ENCODE results near the gene TFB1M. TPM values are rescaled to one million over a fixed set of nuclear protein-coding genes. Genes with fewer than 3 reads are reported as not detected.

Gene TFB1M
- total RNA-seq, 2 donors from 2014 or later, result 38.8 to 43.0 TPM

GRCh38 chr6:155248008-155249001, 66.0 kb downstream of the TFB1M start:
- peak overlapping the region; percentile 44 for H3K27ac ChIP-seq (ENCODE audit: low read depth, low read length)
- peaks cover 37% of the 10 kb centered on the region for H3K36me3 Mint-ChIP-seq (ENCODE audit: low read depth)
- no peak overlapping the region for H3K27ac Mint-ChIP-seq

DNA sequence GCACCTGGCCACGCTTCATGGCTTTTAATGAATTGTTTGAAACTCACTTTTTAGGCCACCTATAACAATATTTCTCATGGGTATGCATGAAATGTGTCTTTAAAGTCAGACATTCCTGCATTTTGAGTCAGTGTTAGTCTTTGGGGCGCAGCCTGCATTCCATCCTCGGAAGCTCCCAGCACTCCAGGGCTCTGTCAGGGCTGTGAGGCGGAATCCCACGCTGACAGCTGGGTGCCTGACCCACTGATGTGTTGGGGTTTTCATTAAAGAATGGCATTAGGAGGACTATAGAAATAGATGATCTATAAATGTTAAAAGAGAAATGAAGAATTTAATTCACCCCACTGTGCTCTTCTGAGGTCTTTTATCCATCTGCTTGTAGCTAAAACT, 66.7 kb downstream of the TFB1M start:
- WGBS, 2 experiments (ENCODE audit: insufficient coverage in 1 of 2, insufficient read length in 1 of 2), result 90 to 96% methylated on average over 3 to 5 of the region's 5 CpGs
- peak; percentile 63 for DNase-seq
- H3K4me3 ChIP-seq (ENCODE audit: low read length), result no peak overlapping the region
- TF ChIP-seq, protein P1, sequence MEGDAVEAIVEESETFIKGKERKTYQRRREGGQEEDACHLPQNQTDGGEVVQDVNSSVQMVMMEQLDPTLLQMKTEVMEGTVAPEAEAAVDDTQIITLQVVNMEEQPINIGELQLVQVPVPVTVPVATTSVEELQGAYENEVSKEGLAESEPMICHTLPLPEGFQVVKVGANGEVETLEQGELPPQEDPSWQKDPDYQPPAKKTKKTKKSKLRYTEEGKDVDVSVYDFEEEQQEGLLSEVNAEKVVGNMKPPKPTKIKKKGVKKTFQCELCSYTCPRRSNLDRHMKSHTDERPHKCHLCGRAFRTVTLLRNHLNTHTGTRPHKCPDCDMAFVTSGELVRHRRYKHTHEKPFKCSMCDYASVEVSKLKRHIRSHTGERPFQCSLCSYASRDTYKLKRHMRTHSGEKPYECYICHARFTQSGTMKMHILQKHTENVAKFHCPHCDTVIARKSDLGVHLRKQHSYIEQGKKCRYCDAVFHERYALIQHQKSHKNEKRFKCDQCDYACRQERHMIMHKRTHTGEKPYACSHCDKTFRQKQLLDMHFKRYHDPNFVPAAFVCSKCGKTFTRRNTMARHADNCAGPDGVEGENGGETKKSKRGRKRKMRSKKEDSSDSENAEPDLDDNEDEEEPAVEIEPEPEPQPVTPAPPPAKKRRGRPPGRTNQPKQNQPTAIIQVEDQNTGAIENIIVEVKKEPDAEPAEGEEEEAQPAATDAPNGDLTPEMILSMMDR (conservative IDR thresholded peaks at IDR 0.05), result no peak
- Mint-ChIP-seq H3K27me3 (ENCODE audit: insufficient read depth) (no peaks in the 10 kb centered on the region), H3K9me3 (no peaks in the 10 kb centered on the region), H3K27ac (no peak overlapping the region), H3K4me1 (no peaks in the 10 kb centered on the region), H3K36me3 (ENCODE audit: low read depth) (peaks cover 33% of the 10 kb centered on the region), H3K4me3 (no peak overlapping the region)
- H3K4me1 ChIP-seq (ENCODE audit: control insufficient read depth, insufficient read depth, low read length), result no peaks in the 10 kb centered on the region
- H3K36me3 ChIP-seq (ENCODE audit: control insufficient read depth, insufficient read depth, low read length), result peaks cover 55% of the 10 kb centered on the region
- no peak overlapping the region for H3K9ac ChIP-seq (ENCODE audit: extremely low read depth, low read length, poor library complexity, severe bottlenecking)
- peak overlapping the region; percentile 44 for H3K27ac ChIP-seq (ENCODE audit: low read depth, low read length)
- no peaks in the 10 kb centered on the region for H3K9me3 ChIP-seq (ENCODE audit: control insufficient read depth, low read length)
- H3K27me3 ChIP-seq (ENCODE audit: control insufficient read depth, insufficient read depth, low read length, poor library complexity, severe bottlenecking), result no peaks in the 10 kb centered on the region

More at GRCh38 chr6:155248008-155249001, 66.0 kb downstream of the TFB1M start:
- H3K27me3 Mint-ChIP-seq (ENCODE audit: insufficient read depth), result no peaks in the 10 kb centered on the region
- no peaks in the 10 kb centered on the region for H3K4me1 Mint-ChIP-seq
- TF ChIP-seq, protein P1 (conservative IDR thresholded peaks at IDR 0.05), result peak; percentile 87
- peaks cover 62% of the 10 kb centered on the region for H3K36me3 ChIP-seq (ENCODE audit: control insufficient read depth, insufficient read depth, low read length)
- DNase-seq, result peak; percentile 82
- no peaks in the 10 kb centered on the region for H3K9me3 Mint-ChIP-seq
- H3K4me1 ChIP-seq (ENCODE audit: control insufficient read depth, insufficient read depth, low read length), result no peaks in the 10 kb centered on the region
- no peaks in the 10 kb centered on the region for H3K9me3 ChIP-seq (ENCODE audit: control insufficient read depth, low read length)
- no peaks in the 10 kb centered on the region for H3K27me3 ChIP-seq (ENCODE audit: control insufficient read depth, insufficient read depth, low read length, poor library complexity, severe bottlenecking)
- no peak overlapping the region for H3K4me3 ChIP-seq (ENCODE audit: low read length)
- 89% methylated on average over 21 to 29 of the region's 30 CpGs for WGBS, 2 experiments (ENCODE audit: insufficient coverage in 1 of 2, insufficient read length in 1 of 2)
- H3K4me3 Mint-ChIP-seq, result no peak overlapping the region
- no peak overlapping the region for H3K9ac ChIP-seq (ENCODE audit: extremely low read depth, low read length, poor library complexity, severe bottlenecking)

DNA sequence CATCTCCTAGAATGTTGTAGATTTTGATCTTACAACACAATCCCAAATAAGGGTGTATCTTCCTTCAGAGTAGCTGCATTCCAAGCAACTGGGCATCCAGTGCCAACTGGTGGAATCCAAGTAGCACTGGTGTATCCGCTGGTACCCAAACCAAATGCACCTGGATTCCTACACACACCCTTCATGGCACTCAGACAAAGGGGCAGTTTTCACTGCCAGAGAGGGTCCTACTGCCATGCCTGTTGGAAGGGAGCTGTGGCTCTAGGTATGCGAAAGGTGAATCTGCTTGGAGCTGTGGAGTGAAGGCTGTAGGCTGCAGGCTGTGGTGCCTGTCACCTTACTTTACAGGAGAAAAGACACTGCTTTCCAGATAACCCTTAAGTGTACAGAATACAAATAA, 67.5 kb downstream of the TFB1M start:
- Mint-ChIP-seq H3K36me3 (ENCODE audit: low read depth) (peaks cover 31% of the 10 kb centered on the region), H3K4me3 (no peak overlapping the region), H3K9me3 (no peaks in the 10 kb centered on the region), H3K4me1 (no peaks in the 10 kb centered on the region), H3K27me3 (ENCODE audit: insufficient read depth) (no peaks in the 10 kb centered on the region), H3K27ac (no peak overlapping the region)
- Histone ChIP-seq H3K4me1 (ENCODE audit: control insufficient read depth, insufficient read depth, low read length) (no peaks in the 10 kb centered on the region), H3K36me3 (ENCODE audit: control insufficient read depth, insufficient read depth, low read length) (peaks cover 48% of the 10 kb centered on the region), H3K4me3 (ENCODE audit: low read length) (no peak overlapping the region), H3K27me3 (ENCODE audit: control insufficient read depth, insufficient read depth, low read length, poor library complexity, severe bottlenecking) (no peaks in the 10 kb centered on the region), H3K9ac (ENCODE audit: extremely low read depth, low read length, poor library complexity, severe bottlenecking) (no peak overlapping the region), H3K9me3 (ENCODE audit: control insufficient read depth, low read length) (no peaks in the 10 kb centered on the region), H3K27ac (ENCODE audit: low read depth, low read length) (no peak overlapping the region)
- DNase-seq, result peak; percentile 38
- WGBS, 2 experiments (ENCODE audit: insufficient coverage in 1 of 2, insufficient read length in 1 of 2), result 96% methylated on average over 2 of the region's 2 CpGs; no CpG with 5 or more reads in 1 of the 2 experiments
- TF ChIP-seq, protein P1 (conservative IDR thresholded peaks at IDR 0.05), result no peak
